MM.1S (cell line): ENCODE measurements around the gene CACNB4.
A peak's percentile ranks its signal among the peaks of the same experiment; 100 is the strongest.

ENCODE experiments used
- DNase-seq: peaks from one replicate; pipeline ENCODE4 v3.0.0-alpha.2; 2015
- H2AFZ ChIP-seq: fragments of 300-600 bp; sonication (generic); 2 replicates; pipeline ENCODE4 v1.6.0; 2016; ENCODE audit warnings: antibody characterized with exemption, low read length
- H3F3A ChIP-seq: fragments of 300-600 bp; sonication (generic); 2 replicates; pipeline ENCODE4 v1.6.1; 2016; ENCODE audit warnings: mild to moderate bottlenecking, antibody characterized with exemption, low read length, moderate library complexity, mixed read lengths; ENCODE audit not compliant: insufficient read depth
- H3K27ac ChIP-seq: fragments of 300-600 bp; sonication (generic); 2 replicates; pipeline ENCODE4 v1.5.1; 2016; ENCODE audit warnings: mild to moderate bottlenecking, low read length
- H3K27me3 ChIP-seq: fragments of 300-600 bp; sonication (generic); replicated peaks from 2 replicates; pipeline ENCODE4 v1.6.0; 2016; ENCODE audit warnings: low read length; ENCODE audit not compliant: insufficient read depth
- H3K36me3 ChIP-seq: fragments of 300-600 bp; sonication (generic); replicated peaks from 2 replicates; pipeline ENCODE4 v1.6.1; 2016; ENCODE audit warnings: mild to moderate bottlenecking, low read length, mixed read lengths; ENCODE audit not compliant: insufficient read depth
- H3K4me1 ChIP-seq: fragments of 300-600 bp; sonication (generic); 2 replicates; pipeline ENCODE4 v1.6.1; 2016; ENCODE audit warnings: low read length, mixed read lengths
- H3K4me2 ChIP-seq: fragments of 300-600 bp; sonication (generic); 2 replicates; pipeline ENCODE4 v1.6.0; 2016; ENCODE audit warnings: low read depth, low read length
- H3K4me3 ChIP-seq: fragments of 300-600 bp; sonication (generic); 2 replicates; pipeline ENCODE4 v1.5.1; 2016; ENCODE audit warnings: low read length, mixed read lengths
- H3K79me2 ChIP-seq: fragments of 300-600 bp; sonication (generic); 2 replicates; pipeline ENCODE4 v1.6.1; 2016; ENCODE audit warnings: mixed run types, low read length, mixed read lengths
- H3K9ac ChIP-seq: fragments of 300-600 bp; sonication (generic); 2 replicates; pipeline ENCODE4 v1.6.1; 2016; ENCODE audit warnings: low read length, mixed read lengths
- H3K9me2 ChIP-seq: fragments of 300-600 bp; sonication (generic); replicated peaks from 2 replicates; pipeline ENCODE4 v1.6.1; 2016; ENCODE audit warnings: mild to moderate bottlenecking, low read length, mixed read lengths; ENCODE audit not compliant: insufficient read depth
- H3K9me3 ChIP-seq: fragments of 300-600 bp; sonication (generic); replicated peaks from 2 replicates; pipeline ENCODE4 v1.6.1; 2016; ENCODE audit warnings: mild to moderate bottlenecking, low read length, mixed read lengths; ENCODE audit not compliant: insufficient read depth
- H4K20me1 ChIP-seq: fragments of 300-600 bp; sonication (generic); 2 replicates; pipeline ENCODE4 v1.6.1; 2016; ENCODE audit warnings: mild to moderate bottlenecking, low read length, moderate library complexity, mixed read lengths; ENCODE audit not compliant: insufficient read depth
- EZH2 ChIP-seq: fragments of 300-600 bp; sonication (generic); optimal IDR thresholded peaks from 2 replicates; pipeline ENCODE3; 2017; ENCODE audit warnings: low read depth, mild to moderate bottlenecking, antibody characterized with exemption, low read length, mixed read lengths
- EZH2phosphoT487 ChIP-seq: fragments of 300-600 bp; sonication (generic); IDR thresholded peaks from 2 replicates; pipeline ENCODE4 v1.6.1; 2018; ENCODE audit warnings: antibody characterized with exemption, low read length
- TF ChIP-seq, protein P1 (sequence below): fragments of 300-600 bp; sonication (generic); IDR thresholded peaks from 2 replicates; pipeline ENCODE4 v1.5.1; 2016; ENCODE audit warnings: antibody characterized with exemption, low read length, mixed read lengths

Gene CACNB4

DNA sequence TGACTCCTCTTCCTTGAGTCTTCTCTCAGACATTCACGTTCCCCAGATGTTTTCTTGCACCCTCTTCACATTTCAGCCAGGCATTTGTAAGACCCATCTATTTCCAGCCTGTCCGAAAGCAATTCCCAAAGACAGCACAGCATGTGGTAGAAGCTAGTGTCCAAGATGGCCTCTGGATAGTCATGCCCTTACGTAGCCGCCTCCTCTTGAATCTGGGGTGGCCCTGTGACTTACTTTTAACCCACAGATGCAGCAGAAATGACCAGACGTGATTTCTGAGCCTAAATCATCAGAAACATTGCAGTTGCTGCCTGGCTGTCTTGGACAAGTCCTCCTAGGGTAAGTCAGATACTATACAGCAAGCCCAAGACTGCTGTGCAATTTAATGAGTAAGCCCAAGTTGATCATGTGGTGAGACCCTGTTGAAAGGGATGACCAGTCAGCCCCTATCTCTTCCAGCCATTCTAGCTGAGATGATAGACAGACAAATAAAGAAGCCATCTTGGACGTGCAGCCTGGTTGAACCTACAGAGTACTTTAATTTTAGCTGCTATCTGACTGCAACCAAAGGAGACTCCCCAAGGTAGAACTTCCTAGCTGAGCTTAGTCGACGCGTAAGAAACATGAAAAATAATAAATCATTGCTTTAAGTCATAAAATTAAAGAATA is 282.9 kb downstream of the CACNB4 start:
- no peak overlapping the region for H3K4me3 ChIP-seq
- peaks cover 20% of the 10 kb centered on the region for H3K36me3 ChIP-seq
- H4K20me1 ChIP-seq: no peaks in the 10 kb centered on the region
- no peaks in the 10 kb centered on the region for H3K4me1 ChIP-seq
- H3K4me2 ChIP-seq: no peak overlapping the region
- no peaks in the 10 kb centered on the region for H3K9me3 ChIP-seq
- DNase-seq: no peak
- H2AFZ ChIP-seq: no peak overlapping the region
- no peak for TF ChIP-seq EZH2
- TF ChIP-seq, protein P1, sequence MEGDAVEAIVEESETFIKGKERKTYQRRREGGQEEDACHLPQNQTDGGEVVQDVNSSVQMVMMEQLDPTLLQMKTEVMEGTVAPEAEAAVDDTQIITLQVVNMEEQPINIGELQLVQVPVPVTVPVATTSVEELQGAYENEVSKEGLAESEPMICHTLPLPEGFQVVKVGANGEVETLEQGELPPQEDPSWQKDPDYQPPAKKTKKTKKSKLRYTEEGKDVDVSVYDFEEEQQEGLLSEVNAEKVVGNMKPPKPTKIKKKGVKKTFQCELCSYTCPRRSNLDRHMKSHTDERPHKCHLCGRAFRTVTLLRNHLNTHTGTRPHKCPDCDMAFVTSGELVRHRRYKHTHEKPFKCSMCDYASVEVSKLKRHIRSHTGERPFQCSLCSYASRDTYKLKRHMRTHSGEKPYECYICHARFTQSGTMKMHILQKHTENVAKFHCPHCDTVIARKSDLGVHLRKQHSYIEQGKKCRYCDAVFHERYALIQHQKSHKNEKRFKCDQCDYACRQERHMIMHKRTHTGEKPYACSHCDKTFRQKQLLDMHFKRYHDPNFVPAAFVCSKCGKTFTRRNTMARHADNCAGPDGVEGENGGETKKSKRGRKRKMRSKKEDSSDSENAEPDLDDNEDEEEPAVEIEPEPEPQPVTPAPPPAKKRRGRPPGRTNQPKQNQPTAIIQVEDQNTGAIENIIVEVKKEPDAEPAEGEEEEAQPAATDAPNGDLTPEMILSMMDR: no peak
- TF ChIP-seq EZH2phosphoT487: no peak
- no peaks in the 10 kb centered on the region for H3K27me3 ChIP-seq
- no peaks in the 10 kb centered on the region for H3F3A ChIP-seq
- no peak overlapping the region for H3K9ac ChIP-seq
- no peaks in the 10 kb centered on the region for H3K9me2 ChIP-seq
- H3K79me2 ChIP-seq: peaks cover 62% of the 10 kb centered on the region
- H3K27ac ChIP-seq: no peak overlapping the region

DNA sequence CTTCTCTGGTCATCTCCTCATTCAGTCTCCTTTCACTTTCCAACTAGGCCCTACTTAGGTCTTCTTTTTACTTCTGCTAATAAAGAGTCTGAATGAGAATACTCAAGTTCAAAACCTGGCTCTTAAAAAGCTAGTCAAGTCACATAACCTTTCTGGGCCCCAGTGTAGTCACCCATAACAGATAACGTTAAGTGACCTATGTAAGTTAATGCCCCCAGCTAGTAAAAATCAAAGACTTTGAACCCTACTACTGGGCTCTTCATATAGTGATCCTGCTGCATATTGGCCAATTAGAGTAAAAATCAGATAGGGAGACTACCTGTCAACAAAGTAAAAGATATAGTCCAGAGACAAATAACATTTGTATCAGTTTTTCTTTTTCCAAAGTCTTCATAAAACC is 288.4 kb downstream of the CACNB4 start:
- H3K36me3 ChIP-seq: peaks cover 29% of the 10 kb centered on the region
- H2AFZ ChIP-seq: no peak overlapping the region
- no peaks in the 10 kb centered on the region for H4K20me1 ChIP-seq
- H3K4me1 ChIP-seq: peaks cover 14% of the 10 kb centered on the region
- no peaks in the 10 kb centered on the region for H3K9me2 ChIP-seq
- no peak overlapping the region for H3K4me3 ChIP-seq
- peaks cover 16% of the 10 kb centered on the region; the same call in 1 of the 2 replicates for H3F3A ChIP-seq
- TF ChIP-seq EZH2phosphoT487 (no peak), EZH2 (no peak)
- TF ChIP-seq, protein P1: no peak
- H3K27ac ChIP-seq: no peak overlapping the region
- H3K27me3 ChIP-seq: no peaks in the 10 kb centered on the region
- DNase-seq: no peak
- peaks cover 8% of the 10 kb centered on the region for H3K79me2 ChIP-seq
- no peaks in the 10 kb centered on the region for H3K9me3 ChIP-seq
- H3K4me2 ChIP-seq: no peak overlapping the region
- no peak overlapping the region for H3K9ac ChIP-seq

DNA sequence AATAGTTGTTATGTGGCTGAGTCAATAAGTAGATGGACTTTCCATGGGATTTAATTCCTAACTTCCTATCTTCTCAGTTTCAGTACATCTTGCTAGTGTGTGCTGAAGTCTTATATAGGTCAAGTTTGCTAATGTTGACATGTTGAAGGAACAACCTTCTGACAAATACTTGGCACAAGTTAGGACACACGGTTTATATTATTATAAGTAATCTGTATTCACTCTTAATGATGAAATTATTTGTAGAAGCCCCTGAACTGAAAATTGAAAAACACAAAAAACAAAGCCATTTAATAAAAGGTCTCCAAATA is 289.8 kb downstream of the CACNB4 start:
- Histone ChIP-seq H3K4me1 (peaks cover 14% of the 10 kb centered on the region), H3K9me3 (no peaks in the 10 kb centered on the region), H3K79me2 (peaks cover under 1% of the 10 kb centered on the region; the same call in 1 of the 2 replicates), H3K27me3 (no peaks in the 10 kb centered on the region), H3K27ac (peak overlapping the region; percentile 1; the same call in 1 of the 2 replicates), H3K36me3 (peaks cover 27% of the 10 kb centered on the region), H3K4me3 (no peak overlapping the region), H4K20me1 (no peaks in the 10 kb centered on the region), H3F3A (peaks cover 16% of the 10 kb centered on the region; the same call in 1 of the 2 replicates), H3K4me2 (no peak overlapping the region), H3K9ac (no peak overlapping the region), H2AFZ (no peak overlapping the region), H3K9me2 (no peaks in the 10 kb centered on the region)
- TF ChIP-seq, protein P1: no peak
- TF ChIP-seq EZH2phosphoT487: no peak
- TF ChIP-seq EZH2: no peak
- DNase-seq: no peak
